IMR-90 (cell line): ENCODE measurements around the gene MS4A10. TPM values are rescaled to one million over a fixed set of nuclear protein-coding genes. Genes with fewer than 3 reads are reported as not detected.

Experiments used
- ATAC-seq: fragments of 200-7000 bp; cut with Tn5 transposase; 2 replicates; pipeline ENCODE4 v1.9.1; 2020; ENCODE audit warnings: low read depth, mild to moderate bottlenecking, moderate library complexity
- BruUV-seq: library from RNA; stranded (reverse); fragments of 400-500 nt; replicated peaks from 2 replicates; lab custom pipeline; 2021; lab: Mats Ljungman, UMichigan
- CTCF ChIA-PET: fragments of 300-600 bp; formaldehyde crosslinking; extraction: SDS; loops from one replicate; lab custom pipeline; 2021; ENCODE audit warnings: antibody characterized with exemption; lab: Yijun Ruan, JAX
- POLR2A ChIA-PET: fragments of 300-600 bp; sonication (Branson Sonifier 250); formaldehyde crosslinking; loops from one replicate; lab custom pipeline; 2022; ENCODE audit warnings: antibody characterized with exemption; ENCODE audit not compliant: unreplicated experiment; lab: Charles Lee
- DNase-seq: peaks from one replicate; pipeline ENCODE4 v3.0.0; 2013
- H2AFZ ChIP-seq: replicated peaks from 2 replicates; pipeline ENCODE3; 2013; ENCODE audit warnings: low read length, mild to moderate bottlenecking; ENCODE audit not compliant: poor library complexity
- H2AK5ac ChIP-seq: 2 replicates; pipeline ENCODE4 v1.6.1; 2013; ENCODE audit warnings: low read depth, low read length, inconsistent platforms
- H2AK9ac ChIP-seq: replicated peaks from 2 replicates; pipeline ENCODE3; 2013; ENCODE audit warnings: mild to moderate bottlenecking, low read depth, low read length, moderate library complexity; ENCODE audit not compliant: poor library complexity
- H2BK120ac ChIP-seq: 2 replicates; pipeline ENCODE4 v1.6.1; 2013; ENCODE audit warnings: low read depth, low read length, inconsistent platforms
- H2BK15ac ChIP-seq: 3 replicates; pipeline ENCODE4 v1.6.1; 2013; ENCODE audit warnings: low read depth, low read length, inconsistent platforms
- H2BK20ac ChIP-seq: 2 replicates; pipeline ENCODE4 v1.6.1; 2013; ENCODE audit warnings: low read depth, mild to moderate bottlenecking, inconsistent platforms, low read length, moderate library complexity
- H2BK5ac ChIP-seq: 2 replicates; pipeline ENCODE4 v1.6.1; 2013; ENCODE audit warnings: mild to moderate bottlenecking, low read depth, low read length, inconsistent platforms; ENCODE audit not compliant: poor library complexity, severe bottlenecking
- H3K14ac ChIP-seq: replicated peaks from 2 replicates; pipeline ENCODE4 v1.6.1; 2013; ENCODE audit warnings: low read depth, low read length, inconsistent platforms
- H3K18ac ChIP-seq: 2 replicates; pipeline ENCODE4 v1.6.1; 2013; ENCODE audit warnings: low read depth, low read length, control low read depth
- H3K23ac ChIP-seq: 2 replicates; pipeline ENCODE4 v1.6.1; 2013; ENCODE audit warnings: low read depth, low read length, inconsistent platforms
- H3K27ac ChIP-seq: 2 replicates; pipeline ENCODE4 v1.5.1; 2013; ENCODE audit warnings: mild to moderate bottlenecking, control low read depth, low read length; ENCODE audit not compliant: insufficient read depth
- H3K27me3 ChIP-seq: 2 replicates; pipeline ENCODE4 v1.6.1; 2013; ENCODE audit warnings: low read length; ENCODE audit not compliant: control insufficient read depth, insufficient read depth
- H3K36me3 ChIP-seq: 2 replicates; pipeline ENCODE4 v1.6.1; 2013; ENCODE audit warnings: low read length, mixed read lengths; ENCODE audit not compliant: control insufficient read depth, insufficient read depth
- H3K4ac ChIP-seq: 2 replicates; pipeline ENCODE4 v1.6.1; 2013; ENCODE audit warnings: low read depth, low read length, inconsistent platforms
- H3K4me1 ChIP-seq: 2 replicates; pipeline ENCODE4 v1.6.1; 2013; ENCODE audit warnings: low read length, mixed read lengths; ENCODE audit not compliant: control insufficient read depth, insufficient read depth
- H3K4me2 ChIP-seq: 2 replicates; pipeline ENCODE4 v1.6.1; 2013; ENCODE audit warnings: low read depth, mild to moderate bottlenecking, control low read depth, low read length, moderate library complexity
- H3K4me3 ChIP-seq: 2 replicates; pipeline ENCODE4 v1.5.1; 2013; ENCODE audit warnings: low read depth, mild to moderate bottlenecking, control low read depth, low read length, moderate library complexity; ENCODE audit not compliant: insufficient read depth
- H3K56ac ChIP-seq: 2 replicates; pipeline ENCODE4 v1.6.1; 2013; ENCODE audit warnings: low read length, inconsistent platforms; ENCODE audit not compliant: insufficient read depth; ENCODE audit errors: extremely low read depth
- H3K79me1 ChIP-seq, 2 experiments: 2 replicates each; pipeline ENCODE4 v1.6.1; 2013; ENCODE audit warnings: low read length in 2 of 2, inconsistent platforms in 1 of 2, low read depth in 1 of 2
- H3K9ac ChIP-seq: 2 replicates; pipeline ENCODE4 v1.6.1; 2013; ENCODE audit warnings: low read depth, low read length, control low read depth
- H3K9me1 ChIP-seq: 2 replicates; pipeline ENCODE4 v1.6.1; 2013; ENCODE audit warnings: low read length, inconsistent platforms; ENCODE audit not compliant: insufficient read depth
- H3K9me3 ChIP-seq: 2 replicates; pipeline ENCODE4 v1.6.1; 2013; ENCODE audit warnings: low read length; ENCODE audit not compliant: control insufficient read depth, insufficient read depth
- H4K20me1 ChIP-seq: 2 replicates; pipeline ENCODE4 v1.6.1; 2013; ENCODE audit warnings: low read length, inconsistent platforms; ENCODE audit not compliant: insufficient read depth
- H4K5ac ChIP-seq: 2 replicates; pipeline ENCODE4 v1.6.1; 2013; ENCODE audit warnings: mild to moderate bottlenecking, low read depth, low read length, control low read depth
- H4K8ac ChIP-seq, 2 experiments: 2 replicates each; pipeline ENCODE4 v1.6.1; 2013; ENCODE audit warnings: low read depth in 2 of 2, low read length in 2 of 2, control low read depth in 1 of 2, inconsistent platforms in 1 of 2
- H4K91ac ChIP-seq: 2 replicates; pipeline ENCODE4 v1.6.1; 2013; ENCODE audit warnings: low read depth, low read length, inconsistent platforms; ENCODE audit not compliant: insufficient read depth
- BHLHE40 ChIP-seq: fragments of 150-350 bp; IDR thresholded peaks from 2 replicates; pipeline ENCODE4 v1.6.1; 2016; ENCODE audit warnings: mild to moderate bottlenecking, low read depth, low read length
- ELK1 ChIP-seq: fragments of 150-350 bp; IDR thresholded peaks from 2 replicates; pipeline ENCODE4 v1.6.1; 2016; ENCODE audit warnings: low read depth, mild to moderate bottlenecking, low read length, moderate library complexity, borderline replicate concordance
- FOS ChIP-seq: fragments of 150-350 bp; IDR thresholded peaks from 2 replicates; pipeline ENCODE4 v1.6.1; 2016; ENCODE audit warnings: low read depth, low read length
- MAFK ChIP-seq: IDR thresholded peaks from 2 replicates; pipeline ENCODE4 v1.6.1; 2012; ENCODE audit warnings: low read depth, low read length, improper control_type of control experiment
- RCOR1 ChIP-seq: IDR thresholded peaks from 2 replicates; pipeline ENCODE4 v1.6.1; 2012; ENCODE audit warnings: mild to moderate bottlenecking, low read length, improper control_type of control experiment; ENCODE audit not compliant: insufficient replicate concordance
- USF2 ChIP-seq: fragments of 150-350 bp; IDR thresholded peaks from 2 replicates; pipeline ENCODE4 v1.6.1; 2017; ENCODE audit warnings: mild to moderate bottlenecking, antibody characterized with exemption, low read length, low read depth
- WGBS, 2 experiments: methylation state at CpG; one replicate each; pipeline versions ENCODE4 v1.1.5 to v1.1.7; 2013; ENCODE audit warnings: missing lambda C conversion rate in 2 of 2; ENCODE audit not compliant: insufficient read length in 1 of 2; ENCODE audit errors: extremely low coverage in 2 of 2; 5-methylcytosine and 5-hydroxymethylcytosine counted together
- dilution Hi-C: fragments of 300-500 bp; cut with HindIII; formaldehyde crosslinking; loops from one replicate; pipeline ENCODE4 v1.14.3; 2018; ENCODE audit warnings: low sequenced_read_pairs; ENCODE audit not compliant: unreplicated experiment
- in situ Hi-C: fragments of 300-500 bp; cut with MboI; formaldehyde crosslinking; loops from 3 replicates; pipeline ENCODE4 v1.14.3; 2019; ENCODE audit warnings: low sequenced_read_pairs, inconsistent platforms, mixed read lengths
- intact Hi-C: fragments of 100-400 bp; cut with micrococcal nuclease; formaldehyde crosslinking; loops from 2 replicates; pipeline ENCODE4 v1.10.0; 2022
- polyA plus RNA-seq, 3 experiments: library from polyadenylated mRNA; depleted of rRNA; stranded (reverse); fragments of >200 nt; gene quantifications; 2 replicates each; pipeline ENCODE4 v1.2.3, GENCODE V29; 2012; ENCODE audit warnings: low replicate concordance in 1 of 3
- total RNA-seq: library from RNA; depleted of rRNA; stranded (reverse); fragments of >200 nt; gene quantifications from 2 replicates; pipeline ENCODE4 v1.2.3, GENCODE V29; 2012

MS4A10 gene
- total and polyA plus RNA-seq, 2 of the 4 experiments (the other 2 are of a cell fraction), result not detected

- no peak for TF ChIP-seq USF2
- no peak for TF ChIP-seq MAFK
- TF ChIP-seq ELK1, result no peak
- TF ChIP-seq BHLHE40, result no peak
- TF ChIP-seq FOS, result no peak
- TF ChIP-seq RCOR1, result no peak
- dilution Hi-C loops (no loop called here), intact Hi-C loops (no loop called here), in situ Hi-C loops (no loop called here)
- Histone ChIP-seq H4K91ac (no peak overlapping the region), H3K23ac (no peak overlapping the region), H2BK5ac (no peak overlapping the region), H3K18ac (no peak overlapping the region), H2BK20ac (no peak overlapping the region), H3K4me1 (peaks cover under 1% of the 10 kb centered on the region; the same call in 1 of the 2 replicates), H2AFZ (no peak overlapping the region), H4K20me1 (no peaks in the 10 kb centered on the region), H2BK15ac (no peak overlapping the region), H3K27ac (no peak overlapping the region), H3K4ac (no peak overlapping the region), H2BK120ac (no peak overlapping the region), H3K9me3 (no peaks in the 10 kb centered on the region), H4K5ac (no peak overlapping the region), H2AK9ac (no peak overlapping the region), H3K4me3 (no peak overlapping the region), H3K9me1 (peaks cover 10% of the 10 kb centered on the region; the same call in 1 of the 2 replicates), H3K27me3 (peaks cover 31% of the 10 kb centered on the region), H3K4me2 (no peak overlapping the region), H3K9ac (no peak overlapping the region), H3K36me3 (no peaks in the 10 kb centered on the region), H2AK5ac (no peak overlapping the region), H4K8ac (no peak overlapping the region), H3K56ac (no peak overlapping the region), H3K14ac (no peak overlapping the region), H3K79me1 (no peaks in the 10 kb centered on the region)
- BruUV-seq, result no TSS peak
- DNase-seq, result no peak
- ATAC-seq, result no peak
- WGBS, 2 experiments, result 53% methylated on average over 7 of the region's 7 CpGs; no CpG with 5 or more reads in 1 of the 2 experiments
- CTCF ChIA-PET, result interaction anchor here (0.7 kb wide), 1 partner anchor 19 kb away, joined by 3 read pairs; no protein-coding TSS in a partner anchor
- POLR2A ChIA-PET, result no interaction called here
Measured at GRCh38 chr11:60781286-60781980, 3.7 kb upstream of the MS4A10 start.
